ENCODE measurements around the gene NANOGP8. TPM values are rescaled to one million over a fixed set of nuclear protein-coding genes. Genes with fewer than 3 reads are reported as not detected.

Gene NANOGP8
- total RNA-seq, 1 experiment from 2014 or later = not detected

DNA sequence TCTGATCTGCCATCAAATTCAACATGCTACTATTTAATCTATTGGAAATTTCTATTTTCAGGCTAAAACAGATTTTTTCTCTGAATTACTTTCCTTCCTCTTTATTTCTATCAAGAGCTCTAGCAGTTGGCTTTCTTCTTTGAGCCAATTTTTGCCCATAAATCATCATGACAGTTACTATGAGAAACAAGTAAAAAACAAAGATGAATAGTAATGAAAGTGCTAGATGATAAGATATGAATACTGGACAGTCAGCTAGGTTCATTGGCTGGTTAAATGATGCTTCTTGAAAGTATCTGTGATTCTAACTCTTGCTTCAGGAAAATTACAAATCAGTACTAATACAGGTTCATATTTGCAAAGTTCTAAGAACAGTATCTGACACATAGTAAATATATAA, 38.6 kb upstream of the NANOGP8 start:
- H3K9me3 ChIP-seq = no peaks in the 10 kb centered on the region
- intact Hi-C loops (cut with micrococcal nuclease; ENCODE audit: unreplicated experiment) = no loop called here
- Mint-ChIP-seq H3K9me3 (ENCODE audit: unreplicated experiment) (no peaks in the 10 kb centered on the region), H3K36me3 (ENCODE audit: insufficient read depth, unreplicated experiment) (no peaks in the 10 kb centered on the region), H3K27me3 (ENCODE audit: insufficient read depth, unreplicated experiment) (peaks cover 3% of the 10 kb centered on the region), H3K4me1 (ENCODE audit: low read depth, unreplicated experiment) (no peaks in the 10 kb centered on the region), H3K4me3 (ENCODE audit: unreplicated experiment) (no peak overlapping the region), H3K27ac (ENCODE audit: unreplicated experiment) (no peak overlapping the region)
- ChIA-PET CTCF (no interaction called here), POLR2A (no interaction called here)
- no peaks in the 10 kb centered on the region for H3K4me1 ChIP-seq
- H3K4me3 ChIP-seq (ENCODE audit: low read depth, low read length) = no peak overlapping the region
- DNase-seq = no peak
- no TSS peak for BruUV-seq (replicated peaks)
- no peak for TF ChIP-seq CTCF (IDR thresholded peaks at IDR 0.05; ENCODE audit: insufficient read depth in 1 of 2, low read depth in 1 of 2, low read length in 1 of 2, severe bottlenecking in 1 of 2, unreplicated experiment in 1 of 2)
- H3K36me3 ChIP-seq (ENCODE audit: control insufficient read depth, insufficient read depth, low read length) = no peaks in the 10 kb centered on the region
- H3K27me3 ChIP-seq (replicated peaks; ENCODE audit: control insufficient read depth, insufficient read depth, low read length) = no peaks in the 10 kb centered on the region

- Histone ChIP-seq H3K9me3 (no peaks in the 10 kb centered on the region), H3K4me1 (no peaks in the 10 kb centered on the region), H3K27me3 (replicated peaks; ENCODE audit: control insufficient read depth, insufficient read depth, low read length) (no peaks in the 10 kb centered on the region), H3K36me3 (ENCODE audit: control insufficient read depth, insufficient read depth, low read length) (no peaks in the 10 kb centered on the region), H3K4me3 (ENCODE audit: low read depth, low read length) (no peak overlapping the region)
- POLR2A ChIA-PET = no interaction called here
- H3K27ac Mint-ChIP-seq (ENCODE audit: unreplicated experiment) = no peak overlapping the region
- BruUV-seq (replicated peaks) = no TSS peak
- H3K9me3 Mint-ChIP-seq (ENCODE audit: unreplicated experiment) = no peaks in the 10 kb centered on the region
- intact Hi-C loops (cut with micrococcal nuclease; ENCODE audit: unreplicated experiment) = no loop called here
- no peaks in the 10 kb centered on the region for H3K4me1 Mint-ChIP-seq (ENCODE audit: low read depth, unreplicated experiment)
- no peak for TF ChIP-seq CTCF (IDR thresholded peaks at IDR 0.05; ENCODE audit: insufficient read depth in 1 of 2, low read depth in 1 of 2, low read length in 1 of 2, severe bottlenecking in 1 of 2, unreplicated experiment in 1 of 2)
- no peaks in the 10 kb centered on the region for H3K36me3 Mint-ChIP-seq (ENCODE audit: insufficient read depth, unreplicated experiment)
- no peak overlapping the region for H3K4me3 Mint-ChIP-seq (ENCODE audit: unreplicated experiment)
- peaks cover 3% of the 10 kb centered on the region for H3K27me3 Mint-ChIP-seq (ENCODE audit: insufficient read depth, unreplicated experiment)
- CTCF ChIA-PET = no interaction called here
- no peak for DNase-seq
Observed at GRCh38 chr15:35121611-35122359, 36.7 kb upstream of the NANOGP8 start.

- H3K36me3 ChIP-seq (ENCODE audit: control insufficient read depth, insufficient read depth, low read length) = no peaks in the 10 kb centered on the region
- ChIA-PET POLR2A (no interaction called here), CTCF (no interaction called here)
- Mint-ChIP-seq H3K27ac (ENCODE audit: unreplicated experiment) (no peak overlapping the region), H3K9me3 (ENCODE audit: unreplicated experiment) (no peaks in the 10 kb centered on the region), H3K27me3 (ENCODE audit: insufficient read depth, unreplicated experiment) (no peaks in the 10 kb centered on the region), H3K36me3 (ENCODE audit: insufficient read depth, unreplicated experiment) (no peaks in the 10 kb centered on the region), H3K4me1 (ENCODE audit: low read depth, unreplicated experiment) (no peaks in the 10 kb centered on the region), H3K4me3 (ENCODE audit: unreplicated experiment) (no peak overlapping the region)
- DNase-seq = no peak
- TF ChIP-seq CTCF (IDR thresholded peaks at IDR 0.05; ENCODE audit: insufficient read depth in 1 of 2, low read depth in 1 of 2, low read length in 1 of 2, severe bottlenecking in 1 of 2, unreplicated experiment in 1 of 2) = no peak
- H3K9me3 ChIP-seq = no peaks in the 10 kb centered on the region
- no peaks in the 10 kb centered on the region for H3K27me3 ChIP-seq (replicated peaks; ENCODE audit: control insufficient read depth, insufficient read depth, low read length)
- no peaks in the 10 kb centered on the region for H3K4me1 ChIP-seq
- H3K4me3 ChIP-seq (ENCODE audit: low read depth, low read length) = no peak overlapping the region
- BruUV-seq (replicated peaks) = no TSS peak
- intact Hi-C loops (cut with micrococcal nuclease; ENCODE audit: unreplicated experiment) = no loop called here
Observed at GRCh38 chr15:35120173-35120572, 35.1 kb upstream of the NANOGP8 start.
